PC-3 (cell line): ENCODE measurements around the gene DUSP28. TPM values are rescaled to one million over a fixed set of nuclear protein-coding genes. Genes with fewer than 3 reads are reported as not detected.

ENCODE experiments used
- ATAC-seq: fragments of 200-7000 bp; cut with Tn5 transposase; 2 replicates; pipeline ENCODE4 v1.9.1; 2020; ENCODE audit warnings: mild to moderate bottlenecking, moderate library complexity
- BruUV-seq: library from RNA; stranded (reverse); fragments of 400-500 nt; replicated peaks from 2 replicates; lab custom pipeline; 2021; lab: Mats Ljungman, UMichigan
- CTCF ChIA-PET: fragments of 300-600 bp; sonication (Branson Sonifier 250); formaldehyde crosslinking; loops from one replicate; lab custom pipeline; 2022; ENCODE audit warnings: antibody characterized with exemption; lab: Charles Lee
- POLR2A ChIA-PET: fragments of 300-600 bp; sonication (Branson Sonifier 250); formaldehyde crosslinking; loops from one replicate; lab custom pipeline; 2022; ENCODE audit warnings: antibody characterized with exemption; ENCODE audit not compliant: unreplicated experiment; lab: Charles Lee
- DNase-seq: peaks from one replicate; pipeline ENCODE4 v3.0.0-alpha.2; 2015
- H2AFZ ChIP-seq: fragments of 300-600 bp; sonication (generic); 2 replicates; pipeline ENCODE4 v1.6.0; 2016; ENCODE audit warnings: antibody characterized with exemption, low read length
- H3F3A ChIP-seq: fragments of 300-600 bp; sonication (generic); one replicate; pipeline ENCODE4 v1.6.0; 2017; ENCODE audit warnings: antibody characterized with exemption, low read length, control low read depth, mild to moderate bottlenecking; ENCODE audit not compliant: unreplicated experiment
- H3K27ac ChIP-seq: fragments of 300-600 bp; sonication (generic); 2 replicates; pipeline ENCODE4 v1.5.1; 2016; ENCODE audit warnings: mild to moderate bottlenecking, low read length
- H3K27me3 ChIP-seq: fragments of 300-600 bp; sonication (generic); 2 replicates; pipeline ENCODE4 v1.6.1; 2016; ENCODE audit warnings: low read length, mixed read lengths
- H3K36me3 ChIP-seq: fragments of 300-600 bp; sonication (generic); 2 replicates; pipeline ENCODE4 v1.6.1; 2016; ENCODE audit warnings: low read depth, mixed run types, low read length, mixed read lengths
- H3K4me1 ChIP-seq: fragments of 300-600 bp; sonication (generic); 2 replicates; pipeline ENCODE4 v1.5.1; 2016; ENCODE audit warnings: low read length; ENCODE audit not compliant: insufficient read depth
- H3K4me2 ChIP-seq: fragments of 300-600 bp; sonication (generic); 2 replicates; pipeline ENCODE4 v1.6.0; 2016; ENCODE audit warnings: low read length
- H3K4me3 ChIP-seq: fragments of 300-600 bp; sonication (generic); 2 replicates; pipeline ENCODE4 v1.5.1; 2016; ENCODE audit warnings: mild to moderate bottlenecking, low read length, mixed read lengths
- H3K79me2 ChIP-seq: fragments of 300-600 bp; sonication (generic); 2 replicates; pipeline ENCODE4 v1.6.1; 2017; ENCODE audit warnings: low read length, mixed read lengths
- H3K9ac ChIP-seq: fragments of 300-600 bp; sonication (generic); 2 replicates; pipeline ENCODE4 v1.6.0; 2016; ENCODE audit warnings: mild to moderate bottlenecking, low read length
- H3K9me2 ChIP-seq: fragments of 300-600 bp; sonication (generic); replicated peaks from 2 replicates; pipeline ENCODE4 v1.6.1; 2016; ENCODE audit warnings: mixed run types, low read length, mixed read lengths
- H3K9me3 ChIP-seq: fragments of 300-600 bp; sonication (generic); 2 replicates; pipeline ENCODE4 v1.6.1; 2016; ENCODE audit warnings: low read length, mixed read lengths
- H4K20me1 ChIP-seq: fragments of 300-600 bp; sonication (generic); 2 replicates; pipeline ENCODE4 v1.6.1; 2016; ENCODE audit warnings: low read length, mixed read lengths
- CTCF ChIP-seq: fragments of 300-600 bp; sonication (generic); conservative IDR thresholded peaks from 2 replicates; pipeline ENCODE4 v1.5.1; 2017; ENCODE audit warnings: antibody characterized with exemption, low read depth, mild to moderate bottlenecking, low read length
- EZH2 ChIP-seq: fragments of 300-600 bp; sonication (generic); IDR thresholded peaks from one replicate; pipeline ENCODE4 v1.6.1; 2017; ENCODE audit warnings: antibody characterized with exemption, mild to moderate bottlenecking, low read length; ENCODE audit not compliant: unreplicated experiment
- EZH2phosphoT487 ChIP-seq: fragments of 300-600 bp; sonication (generic); IDR thresholded peaks from 2 replicates; pipeline ENCODE4 v1.6.1; 2018; ENCODE audit warnings: mild to moderate bottlenecking, antibody characterized with exemption, low read length, borderline replicate concordance
- intact Hi-C: fragments of 100-400 bp; cut with micrococcal nuclease; formaldehyde crosslinking; loops from 2 replicates; pipeline ENCODE4 v1.9.0; 2023
- total RNA-seq: library from RNA; depleted of rRNA; stranded (reverse); fragments of >200 nt; gene quantifications from 2 replicates; pipeline ENCODE4 v1.2.3, GENCODE V29; 2014

The DUSP28 gene
- total RNA-seq, 1 experiment from 2014 or later = 8.3 TPM

- CTCF ChIA-PET = no interaction called here
- Histone ChIP-seq H3K9me3 (no peaks in the 10 kb centered on the region), H2AFZ (no peak overlapping the region), H3K36me3 (no peaks in the 10 kb centered on the region), H4K20me1 (no peaks in the 10 kb centered on the region), H3K27ac (no peak overlapping the region), H3K27me3 (no peaks in the 10 kb centered on the region), H3K9me2 (no peaks in the 10 kb centered on the region), H3K9ac (no peak overlapping the region), H3K4me3 (no peak overlapping the region), H3K4me2 (no peak overlapping the region), H3F3A (no peaks in the 10 kb centered on the region), H3K79me2 (no peaks in the 10 kb centered on the region), H3K4me1 (no peaks in the 10 kb centered on the region)
- intact Hi-C loops = no loop called here
- DNase-seq (no peak), ATAC-seq (no peak)
- TF ChIP-seq CTCF (no peak), EZH2phosphoT487 (no peak), EZH2 (no peak)
- BruUV-seq = no TSS peak
- POLR2A ChIA-PET = no interaction called here
Observed at GRCh38 chr2:240601831-240602160, 41.6 kb downstream of the DUSP28 start.

- Histone ChIP-seq H3K4me3 (no peak overlapping the region), H3K4me2 (no peak overlapping the region), H3K27ac (no peak overlapping the region), H3K9ac (no peak overlapping the region), H2AFZ (no peak overlapping the region), H3K36me3 (no peaks in the 10 kb centered on the region), H4K20me1 (no peaks in the 10 kb centered on the region), H3K4me1 (no peaks in the 10 kb centered on the region), H3K9me3 (no peaks in the 10 kb centered on the region), H3K27me3 (no peaks in the 10 kb centered on the region), H3K79me2 (no peaks in the 10 kb centered on the region), H3K9me2 (no peaks in the 10 kb centered on the region), H3F3A (no peaks in the 10 kb centered on the region)
- TF ChIP-seq EZH2phosphoT487 (no peak), EZH2 (no peak), CTCF (no peak)
- intact Hi-C loops = no loop called here
- POLR2A ChIA-PET = no interaction called here
- DNase-seq (no peak), ATAC-seq (no peak)
- CTCF ChIA-PET = no interaction called here
- no TSS peak for BruUV-seq
Observed at GRCh38 chr2:240602266-240603050, 42.3 kb downstream of the DUSP28 start.

- CTCF ChIA-PET = no interaction called here
- no peaks in the 10 kb centered on the region for H3F3A ChIP-seq
- no peak overlapping the region for H3K9ac ChIP-seq
- POLR2A ChIA-PET = no interaction called here
- intact Hi-C loops = no loop called here
- DNase-seq = no peak
- ATAC-seq = no peak
- no TSS peak for BruUV-seq
- H3K9me3 ChIP-seq = no peaks in the 10 kb centered on the region
- no peak overlapping the region for H3K4me2 ChIP-seq
- no peaks in the 10 kb centered on the region for H4K20me1 ChIP-seq
- no peaks in the 10 kb centered on the region for H3K79me2 ChIP-seq
- no peaks in the 10 kb centered on the region for H3K36me3 ChIP-seq
- H2AFZ ChIP-seq = no peak overlapping the region
- no peaks in the 10 kb centered on the region for H3K9me2 ChIP-seq
- H3K27me3 ChIP-seq = no peaks in the 10 kb centered on the region
- no peak overlapping the region for H3K4me3 ChIP-seq
- H3K27ac ChIP-seq = no peak overlapping the region
- TF ChIP-seq CTCF (no peak), EZH2phosphoT487 (no peak), EZH2 (no peak)
- no peaks in the 10 kb centered on the region for H3K4me1 ChIP-seq
Observed at GRCh38 chr2:240603081-240603835, 43.1 kb downstream of the DUSP28 start.
